Fibroblast of lung (primary cell): ENCODE data around the gene EFCAB6.

ENCODE experiments used
- EZH2 ChIP-seq: IDR thresholded peaks from 2 replicates; pipeline ENCODE4 v1.5.1; 2012; ENCODE audit warnings: low read length, control low read depth, mild to moderate bottlenecking; ENCODE audit errors: missing control alignments
- TF ChIP-seq, protein P1 (sequence below), 2 donors: IDR thresholded peaks in 1 of 2; conservative IDR thresholded peaks in 1 of 2; 1 replicate in 1 of 2; 2 replicates in 1 of 2; pipeline ENCODE4 v1.5.1; 2011 to 2012; ENCODE audit warnings: low read length in 2 of 2, control low read depth in 1 of 2, inconsistent platforms in 1 of 2, low read depth in 1 of 2, mild to moderate bottlenecking in 1 of 2

DNA sequence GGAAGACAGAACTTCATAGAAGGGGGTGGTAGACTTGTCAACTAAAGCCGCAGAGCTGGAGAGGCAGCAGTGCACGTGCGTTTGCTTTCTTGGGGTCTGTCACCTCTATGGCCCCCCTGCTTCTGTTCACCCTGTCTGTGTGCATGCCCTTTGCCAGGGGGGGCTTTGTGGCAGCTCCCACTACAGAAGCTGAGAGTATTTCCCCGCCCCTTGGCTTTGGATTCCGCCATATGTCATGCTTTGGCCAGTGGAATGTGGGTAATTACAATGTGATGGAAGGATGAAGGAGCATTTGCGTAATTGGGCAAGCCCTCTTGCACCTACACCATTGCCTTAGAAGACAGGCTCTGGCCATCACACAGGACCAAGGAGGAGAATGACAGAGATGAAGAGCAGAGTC lies 247.2 kb downstream of the EFCAB6 start:
- TF ChIP-seq, protein P1, sequence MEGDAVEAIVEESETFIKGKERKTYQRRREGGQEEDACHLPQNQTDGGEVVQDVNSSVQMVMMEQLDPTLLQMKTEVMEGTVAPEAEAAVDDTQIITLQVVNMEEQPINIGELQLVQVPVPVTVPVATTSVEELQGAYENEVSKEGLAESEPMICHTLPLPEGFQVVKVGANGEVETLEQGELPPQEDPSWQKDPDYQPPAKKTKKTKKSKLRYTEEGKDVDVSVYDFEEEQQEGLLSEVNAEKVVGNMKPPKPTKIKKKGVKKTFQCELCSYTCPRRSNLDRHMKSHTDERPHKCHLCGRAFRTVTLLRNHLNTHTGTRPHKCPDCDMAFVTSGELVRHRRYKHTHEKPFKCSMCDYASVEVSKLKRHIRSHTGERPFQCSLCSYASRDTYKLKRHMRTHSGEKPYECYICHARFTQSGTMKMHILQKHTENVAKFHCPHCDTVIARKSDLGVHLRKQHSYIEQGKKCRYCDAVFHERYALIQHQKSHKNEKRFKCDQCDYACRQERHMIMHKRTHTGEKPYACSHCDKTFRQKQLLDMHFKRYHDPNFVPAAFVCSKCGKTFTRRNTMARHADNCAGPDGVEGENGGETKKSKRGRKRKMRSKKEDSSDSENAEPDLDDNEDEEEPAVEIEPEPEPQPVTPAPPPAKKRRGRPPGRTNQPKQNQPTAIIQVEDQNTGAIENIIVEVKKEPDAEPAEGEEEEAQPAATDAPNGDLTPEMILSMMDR (conservative IDR thresholded peaks at IDR 0.05 in 1 of 2, IDR thresholded peaks at IDR 0.05 in 1 of 2; ENCODE audit: low read depth in 1 of 2, low read length in 2 of 2), result no peak
- TF ChIP-seq EZH2, result no peak
